Lung (tissue), 12 donors: ENCODE data around the gene FER. TPM values are rescaled to one million over a fixed set of nuclear protein-coding genes. Genes with fewer than 3 reads are reported as not detected.
"Not testable (repeated sequence)": the region's sequence is repeated elsewhere in the genome, so short reads cannot be mapped to it uniquely, and the experiment has no call there.

ENCODE experiments used
- ATAC-seq: fragments of 200-7000 bp; cut with Tn5 transposase; one replicate; pipeline ENCODE4 v1.9.1; 2020; ENCODE audit warnings: moderate number of reproducible peaks; ENCODE audit not compliant: insufficient read depth, low FRiP score
- DNase-seq, 3 donors: peaks; one replicate each; pipeline ENCODE4 v3.0.0-alpha.2; 2013 to 2017
- H3K27ac ChIP-seq, 2 donors: one replicate each; pipeline ENCODE4 v1.5.1; 2013; ENCODE audit warnings: mild to moderate bottlenecking in 2 of 2, moderate library complexity in 2 of 2, control low read depth in 1 of 2, inconsistent platforms in 1 of 2, low read depth in 1 of 2, low read length in 1 of 2
- H3K27me3 ChIP-seq, 3 donors: one replicate each; pipeline ENCODE4 v1.5.1; 2013; ENCODE audit warnings: low read length in 2 of 3; ENCODE audit not compliant: control insufficient read depth in 3 of 3, insufficient read depth in 3 of 3
- H3K36me3 ChIP-seq, 4 donors: one replicate each; pipeline ENCODE4 v1.5.1; 2013; ENCODE audit warnings: low read length in 4 of 4, mild to moderate bottlenecking in 1 of 4, moderate library complexity in 1 of 4; ENCODE audit not compliant: control insufficient read depth in 4 of 4, insufficient read depth in 4 of 4
- H3K4me1 ChIP-seq, 5 donors: one replicate each; pipeline ENCODE4 v1.5.1; 2013; ENCODE audit warnings: low read length in 5 of 5, mild to moderate bottlenecking in 2 of 5, moderate library complexity in 1 of 5; ENCODE audit not compliant: control insufficient read depth in 5 of 5, insufficient read depth in 5 of 5
- H3K4me3 ChIP-seq: one replicate; pipeline ENCODE4 v1.5.1; 2013; ENCODE audit warnings: mild to moderate bottlenecking, control low read depth, moderate library complexity
- H3K9ac ChIP-seq, 2 donors: one replicate each; pipeline ENCODE4 v1.5.1; 2013; ENCODE audit warnings: low read length in 2 of 2, control low read depth in 1 of 2; ENCODE audit not compliant: insufficient read depth in 1 of 2
- H3K9me3 ChIP-seq, 4 donors: one replicate each; pipeline ENCODE4 v1.5.1; 2013; ENCODE audit warnings: low read length in 3 of 4, mild to moderate bottlenecking in 1 of 4, moderate library complexity in 1 of 4; ENCODE audit not compliant: control insufficient read depth in 4 of 4, insufficient read depth in 3 of 4
- CTCF ChIP-seq: IDR thresholded peaks from 2 replicates; pipeline ENCODE4 v1.5.1; 2012; ENCODE audit warnings: mild to moderate bottlenecking; ENCODE audit errors: control extremely low read depth, extremely low read depth
- WGBS, 2 donors: extraction: QIAGEN DNeasy Blood & Tissue Kit; methylation state at CpG; one replicate each; pipeline ENCODE4 v1.1.7; 2013; 5-methylcytosine and 5-hydroxymethylcytosine counted together
- polyA plus RNA-seq, 2 donors: library from polyadenylated mRNA; stranded (reverse); fragments of 200-250 nt; gene quantifications; one replicate each; pipeline ENCODE4 v1.2.1, GENCODE V29; 2013
- total RNA-seq, 2 donors: library from RNA; depleted of rRNA in 1 of 2; stranded (reverse); fragments of >200 nt in 1 of 2; gene quantifications; one replicate each; pipeline ENCODE4 v1.2.1, GENCODE V29; 2014 to 2021
- donor health status: control.
- donor health status: control.
- donor health status: Bipolar disorder and iron deficiency.
- donor health status: healthy.
- donor health status: DM: yes; HTN: yes; CAD: no.

FER gene
- total and polyA plus RNA-seq, 4 donors, result 2.6 to 88.6 (median 12.2) TPM

DNA sequence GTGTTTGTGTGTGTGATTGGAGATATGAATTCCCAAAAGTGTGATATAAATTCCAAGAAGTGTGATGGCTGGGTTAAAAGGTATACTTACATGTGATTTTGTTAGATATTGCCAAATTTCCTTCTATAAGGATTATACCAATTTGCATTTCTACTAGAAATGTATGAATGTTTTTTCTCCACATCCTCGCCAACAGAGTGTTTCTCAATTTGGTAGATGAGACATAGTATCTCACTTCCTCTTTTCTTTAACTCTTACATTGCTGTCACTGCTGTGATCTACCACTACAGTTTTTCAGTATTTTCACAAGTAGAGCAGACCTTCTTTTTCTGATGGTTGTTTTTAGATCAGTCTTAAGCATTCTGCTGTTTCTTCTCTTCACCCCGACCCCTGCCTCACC is 111.3 kb downstream of the FER start:
- ATAC-seq (peak; percentile 27), DNase-seq (peak in 2 of 3 donors; percentile 6 to 20)
- H3K27ac ChIP-seq, result no peak overlapping the region
- WGBS, 2 donors, result 26 to 43% methylated on average over 2 of the region's 2 CpGs
- TF ChIP-seq CTCF, result no peak
- H3K4me3 ChIP-seq, result no peak overlapping the region
- no peaks in the 10 kb centered on the region for H3K4me1 ChIP-seq
- no peak overlapping the region for H3K9ac ChIP-seq
- peaks cover 0 to 3% (median 0%) of the 10 kb centered on the region in 4 donors for H3K36me3 ChIP-seq
- H3K27me3 ChIP-seq, result no peaks in the 10 kb centered on the region
- H3K9me3 ChIP-seq, result peaks cover 0 to under 1% (median 0%) of the 10 kb centered on the region in 4 donors

- no peak for TF ChIP-seq CTCF
- Histone ChIP-seq H3K9me3 (peaks cover 0 to 4% (median 0%) of the 10 kb centered on the region in 4 donors), H3K9ac (no peak overlapping the region), H3K4me1 (no peaks in the 10 kb centered on the region), H3K27me3 (no peaks in the 10 kb centered on the region), H3K4me3 (no peak overlapping the region), H3K36me3 (peaks cover 0 to 3% (median 0%) of the 10 kb centered on the region in 4 donors), H3K27ac (no peak overlapping the region)
- DNase-seq, result no peak
- no peak for ATAC-seq
Observed at GRCh38 chr5:108862211-108862610, 114.5 kb downstream of the FER start.

GRCh38 chr5:108866097-108866496 is 118.4 kb downstream of the FER start:
- not testable (repeated sequence) for H3K4me1 ChIP-seq, H3K27ac ChIP-seq, H3K4me3 ChIP-seq, H3K9me3 ChIP-seq, H3K27me3 ChIP-seq, H3K36me3 ChIP-seq, ATAC-seq, H3K9ac ChIP-seq, DNase-seq
- 94 to 98% methylated on average over 3 of the region's 3 CpGs for WGBS, 2 donors

- H3K27me3 ChIP-seq, result no peaks in the 10 kb centered on the region
- no peak for TF ChIP-seq CTCF
Observed at GRCh38 chr5:108867656-108868055, 120.0 kb downstream of the FER start.

More at GRCh38 chr5:108867656-108868055, 120.0 kb downstream of the FER start:
- Histone ChIP-seq H3K9ac (no peak overlapping the region), H3K4me1 (no peaks in the 10 kb centered on the region), H3K4me3 (no peak overlapping the region), H3K27ac (no peak overlapping the region), H3K9me3 (peaks cover 0 to 4% (median 0%) of the 10 kb centered on the region in 4 donors), H3K36me3 (peaks cover 0 to 3% (median 2%) of the 10 kb centered on the region in 4 donors)
- DNase-seq (no peak), ATAC-seq (no peak)
- WGBS, 2 donors, result 45 to 77% methylated on average over 4 of the region's 4 CpGs
